ELF-1 (cell line): Measurements from ENCODE around the gene BMPER.

ENCODE experiments used
- DNase-seq: peaks from one replicate; pipeline ENCODE4 v3.0.0-alpha.2; 2016; ENCODE audit warnings: low read depth, low spot score

BMPER gene

GRCh38 chr7:33888166-33888565 lies 17.2 kb upstream of the BMPER start:
- DNase-seq, result peak; percentile 98

GRCh38 chr7:33892945-33893344 lies 12.4 kb upstream of the BMPER start:
- DNase-seq, result no peak

DNA sequence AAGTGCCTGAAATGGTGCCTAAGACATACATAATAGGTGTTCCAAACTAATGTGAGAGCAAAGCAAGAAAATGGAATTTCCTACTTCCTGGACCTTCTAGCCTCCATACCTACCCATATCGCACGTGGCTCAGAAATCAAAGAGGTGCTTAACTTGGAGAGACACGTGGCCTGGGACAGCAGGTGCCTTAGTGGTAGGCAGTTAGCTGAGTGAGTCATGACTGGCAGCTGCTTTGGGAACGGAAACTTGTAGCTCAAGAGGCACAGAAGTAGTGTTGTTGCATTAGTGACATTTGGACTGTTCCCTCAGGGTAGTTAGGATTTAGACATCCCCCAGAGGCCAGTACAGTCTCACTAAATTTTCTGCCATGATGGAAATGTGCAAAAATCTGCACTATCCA lies 12.0 kb upstream of the BMPER start:
- DNase-seq, result no peak

GRCh38 chr7:33895025-33895804 lies 10.1 kb upstream of the BMPER start:
- DNase-seq, result peak; percentile 95

GRCh38 chr7:33900501-33900900 lies 4.8 kb upstream of the BMPER start:
- no peak for DNase-seq

- no peak for DNase-seq
Measured at GRCh38 chr7:33901199-33901598, 4.1 kb upstream of the BMPER start.

GRCh38 chr7:33901847-33902246 lies 3.5 kb upstream of the BMPER start:
- DNase-seq, result peak; percentile 15

DNA sequence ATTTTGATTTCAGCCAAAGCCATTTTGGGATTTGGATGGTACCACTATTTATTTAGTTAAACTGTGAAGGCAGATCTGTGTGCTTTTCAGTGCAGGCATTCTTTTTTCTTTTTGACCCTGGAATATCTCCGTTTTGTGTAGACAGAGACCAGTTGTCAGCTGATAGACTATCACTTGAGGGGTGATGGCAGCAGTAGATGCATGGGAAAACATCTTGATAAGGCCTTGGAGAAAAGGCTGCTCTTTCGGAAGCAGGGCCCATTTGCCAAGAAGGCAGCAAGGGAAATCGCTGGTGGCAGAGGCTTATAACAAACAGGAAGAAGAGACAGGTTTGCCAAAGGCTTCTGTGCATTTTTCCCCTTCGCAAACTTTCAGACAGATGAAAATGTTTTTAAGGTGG lies 2.6 kb upstream of the BMPER start:
- DNase-seq, result no peak

- DNase-seq, result peak; percentile 72
Measured at GRCh38 chr7:33903791-33904680, 1.3 kb upstream of the BMPER start.

DNA sequence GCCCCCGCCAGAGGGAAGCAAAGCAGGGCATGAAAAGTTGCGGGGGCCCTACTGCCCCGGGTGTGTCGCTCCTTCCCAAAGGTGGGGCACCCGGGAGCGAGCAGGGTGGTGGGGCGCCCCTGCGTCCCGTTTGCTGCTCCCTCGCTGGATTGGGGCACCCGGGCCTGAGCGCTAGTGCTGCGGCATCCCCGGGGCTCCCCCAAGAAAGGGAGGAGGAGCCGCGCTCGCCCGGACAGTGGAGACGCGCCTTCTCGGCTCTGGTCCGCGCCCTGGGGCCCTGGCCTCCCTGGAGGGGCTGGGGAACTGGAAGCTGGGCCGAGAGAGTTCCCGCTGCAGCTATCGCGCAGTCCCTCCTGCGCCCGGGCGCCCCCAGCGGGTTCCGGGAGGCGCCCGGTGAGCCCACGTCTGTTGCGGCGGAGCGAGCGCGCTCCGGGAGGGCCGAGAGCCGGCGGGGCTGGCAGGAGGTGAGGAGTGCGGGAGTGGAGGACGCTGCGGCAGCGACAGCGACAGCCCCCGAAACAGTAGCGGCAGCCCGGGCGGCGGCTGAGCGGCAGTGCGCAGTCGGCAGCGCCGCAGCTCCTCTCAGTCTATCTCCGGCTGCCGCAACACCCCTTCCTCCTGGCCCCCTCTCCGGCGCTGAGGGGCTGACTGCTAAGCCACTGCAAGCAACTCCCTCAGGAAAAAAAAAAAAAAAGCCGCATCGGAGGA lies 504 bp upstream of the BMPER start:
- peak; percentile 74 for DNase-seq

DNA sequence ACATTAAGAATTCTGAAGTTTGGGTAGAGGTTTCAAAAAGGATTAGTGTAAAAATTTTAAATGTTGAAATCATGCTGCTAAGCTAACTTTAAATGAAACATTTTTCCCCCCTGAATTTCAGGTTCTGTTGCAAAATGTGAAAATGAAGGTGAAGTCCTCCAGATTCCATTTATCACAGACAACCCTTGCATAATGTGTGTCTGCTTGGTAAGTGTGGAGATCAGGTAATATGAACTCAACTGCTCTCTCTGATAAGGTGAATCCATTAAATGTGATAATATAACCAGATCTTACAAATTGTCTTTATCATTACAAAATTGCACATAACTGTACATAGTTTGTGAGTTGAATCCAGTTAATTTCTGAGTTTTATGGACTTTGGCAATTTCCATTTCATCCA lies 1.4 kb downstream of the BMPER start:
- no peak for DNase-seq

DNA sequence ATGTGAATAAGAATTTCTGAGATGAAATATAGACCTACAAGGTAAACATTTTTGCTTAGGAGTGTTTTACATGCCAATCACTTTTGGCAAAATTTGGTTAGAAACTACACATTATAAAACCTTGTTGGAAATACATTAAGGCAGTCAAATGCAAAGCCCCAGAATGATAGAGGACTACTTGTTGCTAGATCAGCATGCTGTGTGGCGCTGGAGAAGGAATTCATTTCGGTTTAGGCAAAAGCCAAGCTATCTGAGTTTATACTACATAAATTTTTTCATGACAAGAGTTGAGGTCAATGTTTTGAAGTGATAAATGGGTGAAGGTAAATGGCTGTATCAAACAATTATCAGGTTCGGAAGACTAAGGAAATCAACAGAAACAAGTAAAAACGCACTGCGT lies 2.3 kb downstream of the BMPER start:
- DNase-seq, result no peak

- DNase-seq, result no peak
Measured at GRCh38 chr7:33909318-33909717, 4.0 kb downstream of the BMPER start.

DNA sequence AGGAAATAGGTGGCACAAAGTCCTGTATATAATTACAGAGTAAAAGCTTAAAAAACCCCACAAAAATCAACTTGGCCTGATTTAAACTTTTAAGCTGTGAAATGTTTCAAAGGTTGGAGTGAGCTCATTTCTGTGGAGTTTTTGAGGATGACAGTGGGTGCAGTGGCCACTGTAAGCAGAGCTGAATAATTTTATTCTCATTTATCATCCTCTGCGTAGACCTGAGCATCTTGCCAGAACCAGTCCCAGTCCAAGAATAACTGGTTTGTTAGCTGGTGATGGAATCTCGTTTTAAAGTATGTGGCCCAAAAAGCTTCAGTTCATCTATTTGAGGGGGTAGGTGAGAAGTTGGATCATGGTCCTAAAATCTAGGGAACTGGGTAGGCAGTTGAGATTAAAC lies 4.4 kb downstream of the BMPER start:
- DNase-seq, result no peak

- no peak for DNase-seq
Measured at GRCh38 chr7:33910756-33911155, 5.4 kb downstream of the BMPER start.

- no peak for DNase-seq
Measured at GRCh38 chr7:33916357-33917081, 11.2 kb downstream of the BMPER start.

- DNase-seq, result no peak
Measured at GRCh38 chr7:33917661-33918060, 12.3 kb downstream of the BMPER start.

DNA sequence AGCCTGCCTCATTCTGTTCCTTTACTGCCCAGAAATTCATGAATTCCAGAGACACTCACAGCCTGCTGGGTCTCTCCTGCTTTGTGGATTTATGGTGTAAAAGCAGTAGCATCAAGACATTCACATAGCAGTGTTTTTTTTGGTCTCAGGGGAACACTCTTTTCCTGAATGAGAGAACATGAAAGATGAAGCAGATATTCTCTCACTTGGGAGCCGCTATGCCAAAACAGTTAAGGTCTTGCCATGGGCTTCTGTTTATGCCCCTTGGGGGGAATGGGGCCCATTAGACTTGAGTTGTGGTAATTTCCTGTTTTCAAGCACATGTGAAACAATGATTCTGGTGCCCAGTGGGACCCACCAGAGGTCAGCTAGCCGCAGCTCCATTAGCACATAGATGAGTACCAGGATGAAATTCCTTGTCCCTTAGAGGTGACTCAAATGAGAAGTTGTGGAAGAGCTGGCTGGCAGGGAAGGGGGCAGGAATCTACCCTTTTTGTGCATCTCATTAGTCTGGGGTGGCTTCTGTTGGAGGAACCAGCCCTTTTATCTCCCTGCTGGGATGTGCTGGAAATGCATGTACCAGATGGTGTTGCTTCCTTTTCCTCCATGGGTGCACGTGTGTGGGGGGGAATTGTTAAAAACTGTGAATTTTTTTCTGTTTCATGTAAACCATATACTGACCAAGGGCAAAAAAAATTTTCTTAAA lies 13.3 kb downstream of the BMPER start:
- DNase-seq, result peak; percentile 18

- DNase-seq, result no peak
Measured at GRCh38 chr7:33919449-33919848, 14.1 kb downstream of the BMPER start.

- DNase-seq, result no peak
Measured at GRCh38 chr7:33921216-33921938, 16.0 kb downstream of the BMPER start.
